ENCODE results near the gene C10orf71. TPM values are rescaled to one million over a fixed set of nuclear protein-coding genes. Genes with fewer than 3 reads are reported as not detected.
A peak's percentile ranks its signal among the peaks of the same experiment; 100 is the strongest.

The C10orf71 gene
- total RNA-seq, result 0.68 and 1.8 TPM in 2 replicates
- 0.66 TPM for polyA plus RNA-seq (2012)

DNA sequence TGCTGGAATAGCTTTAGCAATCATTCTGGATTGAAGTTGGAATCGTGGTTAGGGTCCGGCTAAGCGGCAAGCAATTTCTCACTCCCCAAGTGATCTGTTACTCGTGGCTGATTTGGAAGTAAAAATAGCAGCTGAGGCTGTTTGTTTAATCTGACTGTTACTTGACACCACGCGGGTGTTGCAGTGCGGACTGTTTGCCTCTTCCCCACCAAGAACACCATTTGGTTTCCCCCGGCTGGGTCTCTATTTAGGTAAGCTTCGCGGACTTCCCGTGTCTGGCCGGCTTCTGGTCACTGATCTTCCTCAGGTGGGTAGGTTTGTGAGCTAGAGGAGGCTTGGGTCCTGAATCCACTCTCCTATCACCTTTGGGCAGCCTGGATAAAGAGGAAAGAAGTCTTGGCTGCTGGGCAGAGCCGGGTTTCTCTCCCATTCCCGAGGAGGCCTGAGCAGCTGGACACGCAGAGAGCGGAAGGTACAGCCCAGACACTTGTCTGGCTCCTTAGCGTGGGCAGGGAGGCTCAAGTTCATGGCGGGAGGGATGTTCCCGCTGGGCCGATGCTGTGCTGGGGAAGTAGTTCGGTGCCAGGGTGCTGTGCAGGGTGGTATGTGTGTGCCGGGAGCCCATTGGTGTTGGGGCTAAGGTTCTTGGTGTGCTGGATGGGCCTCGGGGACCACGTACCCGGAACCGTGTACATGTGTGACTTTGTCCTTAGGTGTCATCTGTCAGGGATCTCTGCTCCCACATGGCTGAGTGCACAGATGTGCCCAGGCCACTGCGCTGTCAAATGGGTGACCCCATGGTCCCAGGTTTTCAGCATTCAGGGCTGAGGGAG, at the start of gene C10orf71:
TSS of gene C10orf71 (plus strand) at position 188 of the 833 bp plus-strand sequence. CDS start 23,376 bp downstream, outside the sequence.
- DNase-seq (ENCODE audit: low read depth), result peak; percentile 91

DNA sequence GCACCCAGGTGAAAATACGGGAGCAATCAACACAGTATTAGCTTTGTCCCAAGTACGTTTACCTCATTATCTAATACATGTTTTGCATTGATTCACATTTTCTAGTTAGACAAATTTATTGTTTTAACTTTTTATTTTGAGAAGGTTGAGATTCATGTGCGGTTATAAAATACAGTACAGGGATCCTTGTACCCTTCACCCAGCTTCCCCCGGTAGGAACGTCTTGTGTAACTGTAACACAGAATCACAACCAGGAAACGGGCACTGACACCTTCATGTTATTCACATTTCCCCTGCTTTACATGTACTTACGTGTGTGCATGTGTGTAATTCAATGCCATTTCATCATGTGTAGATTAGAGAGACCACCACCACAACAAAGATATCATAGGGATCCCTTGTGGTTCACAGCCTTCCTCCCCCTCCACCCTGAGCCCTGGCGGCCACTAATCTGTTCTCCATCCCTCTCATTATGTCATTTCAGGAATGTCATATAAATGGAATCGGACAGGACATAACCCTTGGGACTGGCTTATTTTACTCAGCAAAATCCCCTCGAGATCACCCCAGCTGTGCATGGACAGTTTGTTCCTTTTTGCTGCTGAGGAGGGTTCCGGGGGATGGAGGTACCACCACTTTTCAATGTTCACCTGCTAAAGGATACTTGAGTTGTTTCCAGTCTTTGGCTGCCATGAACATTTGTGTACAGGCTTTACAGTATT, 46.5 kb upstream of the C10orf71 start:
- DNase-seq (ENCODE audit: low read depth), result no peak

DNA sequence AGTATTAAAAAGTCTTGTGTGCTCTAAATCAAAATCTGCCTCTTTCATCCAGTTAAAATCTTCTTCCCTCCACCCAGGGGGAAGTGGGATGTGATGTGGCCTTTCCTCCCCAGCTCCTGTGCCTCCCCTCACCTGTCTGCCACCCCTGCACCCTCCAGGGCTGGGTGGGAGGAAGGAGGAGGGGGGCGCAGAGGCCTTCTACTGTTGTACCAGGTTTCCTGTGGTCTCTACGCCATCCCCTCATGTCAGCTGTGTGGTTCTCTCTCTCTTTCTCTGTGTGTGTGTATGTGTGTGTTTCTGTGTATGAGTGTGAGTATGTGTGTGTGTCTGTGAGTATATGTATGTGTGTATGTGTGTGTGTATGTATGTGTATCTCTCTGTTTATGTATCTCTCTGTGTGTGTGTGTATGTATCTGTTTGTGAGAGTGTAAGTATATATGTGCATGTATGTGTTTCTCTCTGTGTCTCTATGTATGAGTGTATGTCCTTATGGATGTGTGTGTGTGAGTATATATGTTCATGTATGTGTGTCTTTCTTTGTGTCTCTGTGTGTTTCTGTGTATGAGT, 45.5 kb upstream of the C10orf71 start:
- no peak for DNase-seq (ENCODE audit: low read depth)

GRCh38 chr10:49254150-49254549, 44.8 kb upstream of the C10orf71 start:
- DNase-seq (ENCODE audit: low read depth), result no peak

DNA sequence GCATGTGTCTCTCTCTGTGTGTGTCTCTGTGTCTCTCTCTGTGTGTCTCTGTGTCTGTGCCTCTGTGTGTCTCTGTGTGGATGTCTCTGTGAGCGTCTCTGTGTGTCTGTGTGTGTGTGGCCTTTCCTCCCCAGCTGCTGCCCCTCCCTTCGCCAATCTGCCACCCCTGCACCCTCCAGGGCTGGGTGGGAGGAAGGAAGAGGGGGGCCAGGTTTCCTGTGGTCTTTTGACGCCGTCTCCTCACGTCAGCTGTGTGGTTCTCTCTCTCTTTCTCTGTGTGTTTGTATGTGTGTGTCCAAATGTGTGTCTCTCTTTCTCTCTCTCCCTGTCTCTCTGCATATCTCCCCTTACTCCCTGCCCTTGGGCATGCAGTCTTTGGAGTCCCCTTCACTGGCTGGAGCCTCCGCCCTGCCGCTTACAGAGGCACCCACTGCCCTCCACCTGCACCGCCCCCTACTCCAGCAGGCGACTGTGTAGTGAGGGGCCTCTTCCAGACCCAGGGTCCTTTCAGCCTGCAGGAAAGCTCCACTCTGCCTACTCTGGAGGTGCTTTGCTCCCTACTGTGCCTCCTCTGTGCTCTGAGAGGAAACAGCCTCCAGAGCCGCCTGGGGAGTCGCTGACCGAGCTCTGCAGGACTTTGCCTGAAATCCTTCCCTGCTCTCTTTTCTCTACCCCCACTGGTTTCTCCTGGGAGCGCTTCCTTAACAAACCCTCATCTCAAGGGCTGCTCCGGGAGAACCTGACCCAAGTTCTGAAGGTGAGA, 44.2 kb upstream of the C10orf71 start:
- DNase-seq (ENCODE audit: low read depth), result no peak

- no peak for DNase-seq (ENCODE audit: low read depth)
Measured at GRCh38 chr10:49255883-49256282, 43.1 kb upstream of the C10orf71 start.

GRCh38 chr10:49257154-49257553, 41.8 kb upstream of the C10orf71 start:
- no peak for DNase-seq (ENCODE audit: low read depth)

DNA sequence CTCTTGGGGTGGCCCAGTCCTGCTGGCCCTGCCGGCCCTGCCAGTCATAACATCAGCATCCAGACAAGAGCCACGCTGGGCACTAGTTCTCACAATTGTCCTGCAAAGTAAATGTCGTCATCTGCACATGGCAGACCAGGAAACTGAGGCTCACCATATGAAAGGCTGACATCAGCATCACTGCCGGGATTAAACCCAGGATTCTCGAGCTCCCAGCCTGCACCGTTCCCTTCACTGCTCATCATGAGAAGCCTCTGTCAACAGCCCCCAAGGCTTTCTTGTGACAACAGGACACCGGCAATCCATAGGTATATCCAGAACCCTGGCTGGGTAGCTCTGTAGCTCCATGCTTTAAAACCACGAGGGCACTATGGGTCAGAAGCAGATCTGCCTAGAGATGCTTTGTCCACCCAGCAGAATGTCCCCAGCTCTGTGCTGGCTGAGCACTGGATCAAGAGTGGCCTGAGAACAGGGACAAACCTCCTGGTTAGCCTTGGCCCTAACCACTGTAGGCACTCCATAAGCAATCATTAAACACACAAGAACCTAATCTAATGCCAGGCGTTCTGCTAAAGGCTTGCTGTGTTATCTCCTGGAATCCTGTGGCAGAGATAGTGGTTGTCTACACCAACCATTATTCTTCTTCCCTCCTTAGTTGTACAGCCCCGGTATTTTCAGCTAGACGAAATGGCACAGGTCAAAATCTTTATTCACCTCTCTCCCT, 41.2 kb upstream of the C10orf71 start:
- DNase-seq (ENCODE audit: low read depth), result no peak

GRCh38 chr10:49258350-49258683, 40.7 kb upstream of the C10orf71 start:
- DNase-seq (ENCODE audit: low read depth), result no peak

DNA sequence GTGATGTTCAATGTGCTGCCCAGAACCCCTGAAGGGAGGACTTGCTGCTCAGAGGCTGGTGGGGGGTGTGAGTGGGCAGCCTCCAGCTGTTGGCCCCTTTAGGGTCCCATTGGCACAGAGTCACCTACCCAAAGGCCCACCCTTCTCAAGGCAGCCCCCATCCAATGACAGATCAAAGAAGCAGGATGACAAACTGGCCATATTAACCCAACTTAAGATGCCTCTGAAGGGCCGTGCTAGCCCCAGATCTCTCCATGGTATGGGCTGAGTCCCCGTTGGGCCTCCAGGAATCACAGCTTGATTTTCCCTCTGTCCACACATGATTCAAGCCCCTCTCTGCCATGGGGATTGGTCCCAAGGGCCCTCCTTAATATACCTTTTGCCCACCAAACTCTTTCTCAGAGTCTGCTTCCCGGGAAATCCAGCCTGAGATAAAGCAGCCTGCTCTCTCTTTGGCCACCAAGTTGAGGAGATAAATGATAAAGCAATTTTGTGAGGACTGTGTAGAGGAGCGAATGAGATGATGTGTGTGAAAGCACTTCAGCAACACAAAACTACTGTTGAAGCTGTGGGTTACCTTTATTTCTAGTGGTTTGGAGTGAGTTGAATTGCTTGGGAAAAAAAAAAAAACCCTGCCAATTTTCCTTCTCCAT, 38.2 kb upstream of the C10orf71 start:
- DNase-seq (ENCODE audit: low read depth), result no peak

DNA sequence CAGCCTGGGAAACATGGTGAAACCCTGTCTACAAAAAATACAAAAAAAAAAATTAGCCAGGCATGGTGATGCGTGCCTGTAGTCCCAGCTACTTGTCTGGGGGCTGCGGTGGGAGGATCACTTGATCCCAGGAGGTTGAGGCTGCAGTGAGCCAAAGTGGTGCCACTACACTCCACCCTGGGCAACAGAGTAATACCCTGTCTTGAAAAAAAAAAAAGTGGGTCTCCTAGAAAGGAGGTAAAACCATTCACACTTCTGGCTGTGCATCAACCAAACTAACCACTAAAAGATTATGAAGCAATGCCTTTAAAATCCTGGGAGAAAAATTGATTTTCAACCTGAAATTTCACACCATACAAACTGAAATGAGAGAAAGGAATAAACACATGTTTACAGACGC, 35.4 kb upstream of the C10orf71 start:
- no peak for DNase-seq (ENCODE audit: low read depth)

- DNase-seq (ENCODE audit: low read depth), result no peak
Measured at GRCh38 chr10:49264177-49264677, 34.7 kb upstream of the C10orf71 start.

- no peak for DNase-seq (ENCODE audit: low read depth)
Measured at GRCh38 chr10:49265885-49266284, 33.1 kb upstream of the C10orf71 start.

GRCh38 chr10:49268185-49268584, 30.8 kb upstream of the C10orf71 start:
- DNase-seq (ENCODE audit: low read depth), result no peak

DNA sequence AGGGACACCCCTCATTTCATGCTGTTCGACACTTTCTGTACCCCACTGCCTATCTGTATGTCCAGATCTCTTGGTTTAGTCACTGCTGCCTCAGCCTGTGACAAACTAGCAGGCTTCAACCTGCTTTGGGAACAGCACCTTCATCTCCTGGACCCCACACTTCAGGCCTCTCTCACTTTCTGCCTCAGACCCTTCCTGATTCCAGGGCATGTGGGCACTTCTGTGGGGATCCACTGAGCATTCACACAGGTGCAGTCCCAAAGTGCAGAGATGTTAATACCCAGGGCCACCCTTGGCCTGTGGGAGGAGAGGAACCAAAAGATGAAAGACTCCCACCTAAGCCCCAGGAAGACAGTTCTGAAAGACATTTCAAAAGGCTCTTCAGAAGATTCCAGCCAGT, 29.4 kb upstream of the C10orf71 start:
- no peak for DNase-seq (ENCODE audit: low read depth)

- no peak for DNase-seq (ENCODE audit: low read depth)
Measured at GRCh38 chr10:49270565-49270964, 28.4 kb upstream of the C10orf71 start.

- peak; percentile 90 for DNase-seq (ENCODE audit: low read depth)
Measured at GRCh38 chr10:49271346-49271745, 27.6 kb upstream of the C10orf71 start.

DNA sequence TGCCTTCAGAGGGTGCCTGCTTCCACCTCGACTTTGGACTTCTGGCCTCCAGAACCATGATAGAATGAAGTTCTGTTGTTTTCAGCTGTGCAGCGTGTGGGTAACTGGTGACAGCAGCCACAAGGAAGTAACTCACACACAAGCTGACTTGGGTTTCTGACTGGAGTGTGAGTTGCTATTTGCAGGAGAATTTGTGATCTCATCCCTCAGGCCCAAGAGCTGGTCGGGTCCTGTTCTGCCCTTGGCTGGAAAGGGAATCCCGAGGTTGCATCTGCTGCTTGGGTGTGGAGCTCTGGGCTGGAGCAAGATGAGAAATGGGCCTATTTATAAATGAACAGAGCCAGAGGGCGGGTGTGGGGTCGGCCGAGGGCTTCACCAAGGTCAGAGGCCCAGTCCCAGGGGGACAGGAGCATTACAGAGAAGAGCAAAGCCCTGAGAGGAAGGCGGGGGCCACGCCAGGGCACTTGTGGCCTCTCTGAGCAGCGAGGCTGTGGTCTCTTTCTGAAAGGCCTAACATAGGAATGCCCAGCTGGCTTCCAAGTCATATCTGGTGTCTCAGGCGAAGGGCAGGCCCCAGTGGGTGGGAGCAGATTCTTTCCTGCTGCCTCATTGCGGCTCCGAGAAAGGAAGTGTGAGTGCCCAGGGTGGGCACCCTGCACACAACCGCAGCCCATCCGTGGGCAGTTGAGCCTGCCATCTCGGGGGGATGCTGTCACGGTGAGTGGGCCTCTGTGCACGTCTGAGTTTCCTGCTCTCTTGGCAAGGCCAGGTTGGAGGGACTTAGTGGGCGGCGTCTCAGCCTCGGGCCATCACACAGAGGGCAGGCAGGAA, 26.5 kb upstream of the C10orf71 start:
- peak; percentile 99 for DNase-seq (ENCODE audit: low read depth)

DNA sequence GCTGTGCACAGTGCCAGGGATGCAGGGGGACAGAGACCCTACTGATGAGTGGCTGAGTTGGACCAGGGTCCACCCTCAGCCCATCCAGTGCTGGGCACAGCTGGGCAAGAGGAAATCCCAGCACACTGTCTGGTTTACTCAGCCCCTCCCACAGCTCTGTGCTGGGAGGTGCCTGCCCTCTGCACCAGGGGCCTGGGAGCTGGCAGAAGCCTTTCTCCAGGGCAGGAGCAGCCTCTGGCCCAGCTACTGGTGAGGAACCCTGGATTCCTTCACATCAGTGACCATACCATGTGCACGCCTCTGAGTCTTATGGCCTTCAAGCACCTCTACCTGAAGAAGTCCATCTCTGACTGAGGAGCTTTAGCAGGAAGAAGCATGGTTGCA, 25.9 kb upstream of the C10orf71 start:
- DNase-seq (ENCODE audit: low read depth), result no peak

Data from myocyte (in vitro differentiated cells).